ENCODE results near the gene FABP3.

Gene FABP3

GRCh38 chr1:31420716-31421115 lies 47.8 kb upstream of the FABP3 start:
- ChIA-PET POLR2A (interaction anchor here (0.6 to 2.0 kb wide), 2 partner anchors 124 to 367 kb away, joined by 3 to 4 read pairs; partner anchors contain the start of genes SNRNP40 and ZCCHC17), CTCF (interaction anchor here (0.6 to 10.9 kb wide), 9 partner anchors 9 to 642 kb away, joined by 3 to 146 read pairs (median 4); no protein-coding TSS in a partner anchor)
- H3K4me3 ChIP-seq (ENCODE audit: low read depth, low read length), result no peak overlapping the region
- H3K27ac ChIP-seq (ENCODE audit: extremely low read depth, low read depth, low read length), result no peak overlapping the region
- no peaks in the 10 kb centered on the region for H3K9me3 ChIP-seq (ENCODE audit: control insufficient read depth, insufficient read depth, low read depth, low read length)
- H3K36me3 ChIP-seq (ENCODE audit: control insufficient read depth in 2 of 2, insufficient read depth in 1 of 2, low read length in 2 of 2), result no peaks in the 10 kb centered on the region
- no peaks in the 10 kb centered on the region for H3K4me1 ChIP-seq (ENCODE audit: control insufficient read depth, insufficient read depth, low read length)
- TF ChIP-seq ZNF140 (tag by site-specific recombination; IDR thresholded peaks at IDR 0.05) (no peak), ZBTB1 (tag by site-specific recombination; IDR thresholded peaks at IDR 0.05) (no peak), SCRT2 (tag by site-specific recombination; IDR thresholded peaks at IDR 0.05) (no peak), SP7 (tag by site-specific recombination; IDR thresholded peaks at IDR 0.05) (no peak), ZNF670 (tag by site-specific recombination; IDR thresholded peaks at IDR 0.05; ENCODE audit: low read depth) (no peak), ZFP41 (tag by site-specific recombination; IDR thresholded peaks at IDR 0.05; ENCODE audit: borderline replicate concordance) (no peak), ZNF549 (tag by site-specific recombination; IDR thresholded peaks at IDR 0.05) (no peak), SCRT1 (tag by site-specific recombination; IDR thresholded peaks at IDR 0.05; ENCODE audit: borderline replicate concordance) (no peak), ZNF175 (tag by site-specific recombination; IDR thresholded peaks at IDR 0.05) (no peak), ZNF777 (tag by site-specific recombination; IDR thresholded peaks at IDR 0.05; ENCODE audit: borderline replicate concordance) (no peak), ZNF239 (tag by site-specific recombination; IDR thresholded peaks at IDR 0.05) (no peak), ZNF311 (tag by site-specific recombination; IDR thresholded peaks at IDR 0.05; ENCODE audit: borderline replicate concordance) (no peak)
- TF ChIP-seq, protein P1, sequence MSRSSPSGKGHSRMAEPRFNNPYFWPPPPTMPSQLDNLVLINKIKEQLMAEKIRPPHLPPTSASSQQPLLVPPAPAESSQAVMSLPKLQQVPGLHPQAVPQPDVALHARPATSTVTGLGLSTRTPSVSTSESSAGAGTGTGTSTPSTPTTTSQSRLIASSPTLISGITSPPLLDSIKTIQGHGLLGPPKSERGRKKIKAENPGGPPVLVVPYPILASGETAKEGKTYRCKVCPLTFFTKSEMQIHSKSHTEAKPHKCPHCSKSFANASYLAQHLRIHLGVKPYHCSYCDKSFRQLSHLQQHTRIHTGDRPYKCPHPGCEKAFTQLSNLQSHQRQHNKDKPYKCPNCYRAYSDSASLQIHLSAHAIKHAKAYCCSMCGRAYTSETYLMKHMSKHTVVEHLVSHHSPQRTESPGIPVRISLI (tag by site-specific recombination; IDR thresholded peaks at IDR 0.05), result no peak
- TF ChIP-seq, protein P2, sequence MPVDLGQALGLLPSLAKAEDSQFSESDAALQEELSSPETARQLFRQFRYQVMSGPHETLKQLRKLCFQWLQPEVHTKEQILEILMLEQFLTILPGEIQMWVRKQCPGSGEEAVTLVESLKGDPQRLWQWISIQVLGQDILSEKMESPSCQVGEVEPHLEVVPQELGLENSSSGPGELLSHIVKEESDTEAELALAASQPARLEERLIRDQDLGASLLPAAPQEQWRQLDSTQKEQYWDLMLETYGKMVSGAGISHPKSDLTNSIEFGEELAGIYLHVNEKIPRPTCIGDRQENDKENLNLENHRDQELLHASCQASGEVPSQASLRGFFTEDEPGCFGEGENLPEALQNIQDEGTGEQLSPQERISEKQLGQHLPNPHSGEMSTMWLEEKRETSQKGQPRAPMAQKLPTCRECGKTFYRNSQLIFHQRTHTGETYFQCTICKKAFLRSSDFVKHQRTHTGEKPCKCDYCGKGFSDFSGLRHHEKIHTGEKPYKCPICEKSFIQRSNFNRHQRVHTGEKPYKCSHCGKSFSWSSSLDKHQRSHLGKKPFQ (tag by site-specific recombination; IDR thresholded peaks at IDR 0.05), result no peak
- TF ChIP-seq, protein P3, sequence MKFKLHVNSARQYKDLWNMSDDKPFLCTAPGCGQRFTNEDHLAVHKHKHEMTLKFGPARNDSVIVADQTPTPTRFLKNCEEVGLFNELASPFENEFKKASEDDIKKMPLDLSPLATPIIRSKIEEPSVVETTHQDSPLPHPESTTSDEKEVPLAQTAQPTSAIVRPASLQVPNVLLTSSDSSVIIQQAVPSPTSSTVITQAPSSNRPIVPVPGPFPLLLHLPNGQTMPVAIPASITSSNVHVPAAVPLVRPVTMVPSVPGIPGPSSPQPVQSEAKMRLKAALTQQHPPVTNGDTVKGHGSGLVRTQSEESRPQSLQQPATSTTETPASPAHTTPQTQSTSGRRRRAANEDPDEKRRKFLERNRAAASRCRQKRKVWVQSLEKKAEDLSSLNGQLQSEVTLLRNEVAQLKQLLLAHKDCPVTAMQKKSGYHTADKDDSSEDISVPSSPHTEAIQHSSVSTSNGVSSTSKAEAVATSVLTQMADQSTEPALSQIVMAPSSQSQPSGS (tag by site-specific recombination; IDR thresholded peaks at IDR 0.05; ENCODE audit: low read depth), result no peak

DNA sequence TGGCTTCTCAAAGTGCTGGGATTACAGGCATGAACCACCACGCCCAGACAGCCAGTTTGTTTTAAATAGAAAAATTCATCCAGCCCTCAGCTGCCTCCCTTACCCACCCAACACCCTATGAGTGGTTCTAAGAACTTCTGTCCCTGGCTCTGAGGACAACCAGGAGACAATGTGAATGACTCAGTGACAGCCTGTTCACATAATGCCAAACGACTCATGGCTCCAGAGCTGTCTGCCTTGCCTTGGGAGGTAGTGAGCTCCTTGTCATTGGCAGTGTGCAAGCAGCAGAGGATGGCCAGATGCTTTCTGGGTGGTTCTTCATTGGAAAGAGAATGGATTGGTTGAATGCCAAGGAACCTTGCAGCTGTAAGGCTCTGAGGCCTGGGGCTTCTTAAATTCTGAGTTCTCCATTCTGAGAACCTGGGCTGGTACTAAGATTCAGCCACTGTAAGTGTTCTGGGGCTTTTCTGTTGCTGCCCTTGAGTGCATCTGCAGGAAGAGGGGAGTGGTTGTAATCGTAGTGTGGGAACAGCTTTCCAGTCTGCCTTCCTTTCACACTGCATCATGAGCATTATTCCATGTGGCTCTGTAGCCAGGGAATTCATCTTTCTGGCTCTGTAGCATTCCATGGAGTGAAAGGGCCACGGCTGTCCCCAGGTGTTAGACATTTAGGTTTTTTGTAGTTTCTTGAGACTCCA lies 45.9 kb upstream of the FABP3 start:
- Histone ChIP-seq H3K4me1 (ENCODE audit: control insufficient read depth, insufficient read depth, low read length) (no peaks in the 10 kb centered on the region; the same call in 1 of the 2 replicates), H3K36me3 (ENCODE audit: control insufficient read depth in 2 of 2, insufficient read depth in 1 of 2, low read length in 2 of 2) (no peaks in the 10 kb centered on the region), H3K9me3 (ENCODE audit: control insufficient read depth, insufficient read depth, low read depth, low read length) (no peaks in the 10 kb centered on the region), H3K4me3 (ENCODE audit: low read depth, low read length) (no peak overlapping the region), H3K27ac (ENCODE audit: extremely low read depth, low read depth, low read length) (no peak overlapping the region)
- ChIA-PET CTCF (interaction anchor here (0.7 to 10.9 kb wide), 6 partner anchors 23 to 490 kb away, joined by 3 to 146 read pairs (median 28); no protein-coding TSS in a partner anchor), POLR2A (interaction anchor here (2.0 kb wide), 1 partner anchor 122 kb away, joined by 4 read pairs; the partner anchor contains the start of genes SNRNP40 and ZCCHC17)
- TF ChIP-seq WT1 (tag by site-specific recombination; IDR thresholded peaks at IDR 0.05), result no peak
- peak; percentile 66; the same call in 1 of the 2 replicates for TF ChIP-seq KLF17 (tag by site-specific recombination; IDR thresholded peaks at IDR 0.05)
- TF ChIP-seq, protein P4, sequence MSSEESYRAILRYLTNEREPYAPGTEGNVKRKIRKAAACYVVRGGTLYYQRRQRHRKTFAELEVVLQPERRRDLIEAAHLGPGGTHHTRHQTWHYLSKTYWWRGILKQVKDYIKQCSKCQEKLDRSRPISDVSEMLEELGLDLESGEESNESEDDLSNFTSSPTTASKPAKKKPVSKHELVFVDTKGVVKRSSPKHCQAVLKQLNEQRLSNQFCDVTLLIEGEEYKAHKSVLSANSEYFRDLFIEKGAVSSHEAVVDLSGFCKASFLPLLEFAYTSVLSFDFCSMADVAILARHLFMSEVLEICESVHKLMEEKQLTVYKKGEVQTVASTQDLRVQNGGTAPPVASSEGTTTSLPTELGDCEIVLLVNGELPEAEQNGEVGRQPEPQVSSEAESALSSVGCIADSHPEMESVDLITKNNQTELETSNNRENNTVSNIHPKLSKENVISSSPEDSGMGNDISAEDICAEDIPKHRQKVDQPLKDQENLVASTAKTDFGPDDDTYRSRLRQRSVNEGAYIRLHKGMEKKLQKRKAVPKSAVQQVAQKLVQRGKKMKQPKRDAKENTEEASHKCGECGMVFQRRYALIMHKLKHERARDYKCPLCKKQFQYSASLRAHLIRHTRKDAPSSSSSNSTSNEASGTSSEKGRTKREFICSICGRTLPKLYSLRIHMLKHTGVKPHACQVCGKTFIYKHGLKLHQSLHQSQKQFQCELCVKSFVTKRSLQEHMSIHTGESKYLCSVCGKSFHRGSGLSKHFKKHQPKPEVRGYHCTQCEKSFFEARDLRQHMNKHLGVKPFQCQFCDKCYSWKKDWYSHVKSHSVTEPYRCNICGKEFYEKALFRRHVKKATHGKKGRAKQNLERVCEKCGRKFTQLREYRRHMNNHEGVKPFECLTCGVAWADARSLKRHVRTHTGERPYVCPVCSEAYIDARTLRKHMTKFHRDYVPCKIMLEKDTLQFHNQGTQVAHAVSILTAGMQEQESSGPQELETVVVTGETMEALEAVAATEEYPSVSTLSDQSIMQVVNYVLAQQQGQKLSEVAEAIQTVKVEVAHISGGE (tag by site-specific recombination; conservative IDR thresholded peaks at IDR 0.05; ENCODE audit: low read depth), result no peak

Data from HEK293 (cell line).